ENCODE measurements around the gene SOX9. TPM values are rescaled to one million over a fixed set of nuclear protein-coding genes. Genes with fewer than 3 reads are reported as not detected.

Gene SOX9
- total and polyA plus RNA-seq, 2 of the 8 experiments (the other 6 are each of a cell fraction or from before 2014, with no cell fraction given): 1.9 to 4.9 TPM

DNA sequence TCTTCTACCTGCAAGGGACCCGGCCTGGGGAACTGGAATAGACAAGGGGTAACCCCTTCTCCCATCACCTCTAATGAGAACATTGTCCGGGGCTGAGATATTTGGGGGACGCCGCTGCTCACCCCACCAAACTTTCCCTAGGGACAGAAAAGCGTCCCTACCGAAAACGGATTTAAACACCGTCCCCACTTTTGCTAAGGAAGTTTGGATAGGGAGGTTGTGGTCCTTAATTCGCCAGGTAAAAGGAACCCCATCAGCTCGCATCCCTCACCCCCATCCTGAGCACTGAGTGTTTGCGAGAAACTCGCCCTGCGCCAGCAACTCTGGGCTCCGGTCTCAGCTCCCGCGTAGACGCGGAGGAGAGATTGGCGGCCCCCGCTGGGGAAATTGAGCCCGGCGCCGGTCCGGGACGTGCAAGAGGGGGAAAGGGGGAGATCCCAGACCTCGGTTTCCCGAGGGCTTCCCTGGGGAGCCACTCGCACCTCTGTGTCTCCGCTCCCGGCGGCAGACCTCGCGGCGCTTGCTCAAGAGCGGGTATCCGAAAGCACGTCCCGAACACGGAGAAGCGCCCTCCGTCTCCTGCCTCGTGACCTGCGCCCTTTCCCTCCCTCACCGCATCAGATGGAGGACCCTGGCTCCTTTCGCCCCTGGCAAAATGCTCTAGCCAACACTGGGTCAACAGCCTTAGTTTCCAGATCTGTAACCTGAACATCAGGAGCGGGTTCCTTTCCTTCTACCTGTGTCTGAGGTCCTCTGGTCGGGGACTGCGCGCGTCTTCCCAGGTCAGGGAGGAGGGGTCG lies 3.1 kb upstream of the SOX9 start (continued):
- TF ChIP-seq, protein P1, sequence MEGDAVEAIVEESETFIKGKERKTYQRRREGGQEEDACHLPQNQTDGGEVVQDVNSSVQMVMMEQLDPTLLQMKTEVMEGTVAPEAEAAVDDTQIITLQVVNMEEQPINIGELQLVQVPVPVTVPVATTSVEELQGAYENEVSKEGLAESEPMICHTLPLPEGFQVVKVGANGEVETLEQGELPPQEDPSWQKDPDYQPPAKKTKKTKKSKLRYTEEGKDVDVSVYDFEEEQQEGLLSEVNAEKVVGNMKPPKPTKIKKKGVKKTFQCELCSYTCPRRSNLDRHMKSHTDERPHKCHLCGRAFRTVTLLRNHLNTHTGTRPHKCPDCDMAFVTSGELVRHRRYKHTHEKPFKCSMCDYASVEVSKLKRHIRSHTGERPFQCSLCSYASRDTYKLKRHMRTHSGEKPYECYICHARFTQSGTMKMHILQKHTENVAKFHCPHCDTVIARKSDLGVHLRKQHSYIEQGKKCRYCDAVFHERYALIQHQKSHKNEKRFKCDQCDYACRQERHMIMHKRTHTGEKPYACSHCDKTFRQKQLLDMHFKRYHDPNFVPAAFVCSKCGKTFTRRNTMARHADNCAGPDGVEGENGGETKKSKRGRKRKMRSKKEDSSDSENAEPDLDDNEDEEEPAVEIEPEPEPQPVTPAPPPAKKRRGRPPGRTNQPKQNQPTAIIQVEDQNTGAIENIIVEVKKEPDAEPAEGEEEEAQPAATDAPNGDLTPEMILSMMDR (IDR thresholded peaks at IDR 0.05; ENCODE audit: control extremely low read depth in 1 of 3, insufficient read depth in 1 of 3, low read depth in 1 of 3, low read length in 3 of 3): no peak
- TF ChIP-seq TAF1 (IDR thresholded peaks at IDR 0.05; ENCODE audit: low read depth, low read length) (no peak), CREB1 (IDR thresholded peaks at IDR 0.05) (no peak), CBX8 (IDR thresholded peaks at IDR 0.05; ENCODE audit: borderline replicate concordance, low read depth, low read length) (peak; percentile 3; the same call in 1 of the 2 replicates), RBBP5 (IDR thresholded peaks at IDR 0.05; ENCODE audit: borderline replicate concordance, low read depth, low read length) (peak; percentile 22; the same call in 1 of the 2 replicates)
- TF ChIP-seq, protein P2, sequence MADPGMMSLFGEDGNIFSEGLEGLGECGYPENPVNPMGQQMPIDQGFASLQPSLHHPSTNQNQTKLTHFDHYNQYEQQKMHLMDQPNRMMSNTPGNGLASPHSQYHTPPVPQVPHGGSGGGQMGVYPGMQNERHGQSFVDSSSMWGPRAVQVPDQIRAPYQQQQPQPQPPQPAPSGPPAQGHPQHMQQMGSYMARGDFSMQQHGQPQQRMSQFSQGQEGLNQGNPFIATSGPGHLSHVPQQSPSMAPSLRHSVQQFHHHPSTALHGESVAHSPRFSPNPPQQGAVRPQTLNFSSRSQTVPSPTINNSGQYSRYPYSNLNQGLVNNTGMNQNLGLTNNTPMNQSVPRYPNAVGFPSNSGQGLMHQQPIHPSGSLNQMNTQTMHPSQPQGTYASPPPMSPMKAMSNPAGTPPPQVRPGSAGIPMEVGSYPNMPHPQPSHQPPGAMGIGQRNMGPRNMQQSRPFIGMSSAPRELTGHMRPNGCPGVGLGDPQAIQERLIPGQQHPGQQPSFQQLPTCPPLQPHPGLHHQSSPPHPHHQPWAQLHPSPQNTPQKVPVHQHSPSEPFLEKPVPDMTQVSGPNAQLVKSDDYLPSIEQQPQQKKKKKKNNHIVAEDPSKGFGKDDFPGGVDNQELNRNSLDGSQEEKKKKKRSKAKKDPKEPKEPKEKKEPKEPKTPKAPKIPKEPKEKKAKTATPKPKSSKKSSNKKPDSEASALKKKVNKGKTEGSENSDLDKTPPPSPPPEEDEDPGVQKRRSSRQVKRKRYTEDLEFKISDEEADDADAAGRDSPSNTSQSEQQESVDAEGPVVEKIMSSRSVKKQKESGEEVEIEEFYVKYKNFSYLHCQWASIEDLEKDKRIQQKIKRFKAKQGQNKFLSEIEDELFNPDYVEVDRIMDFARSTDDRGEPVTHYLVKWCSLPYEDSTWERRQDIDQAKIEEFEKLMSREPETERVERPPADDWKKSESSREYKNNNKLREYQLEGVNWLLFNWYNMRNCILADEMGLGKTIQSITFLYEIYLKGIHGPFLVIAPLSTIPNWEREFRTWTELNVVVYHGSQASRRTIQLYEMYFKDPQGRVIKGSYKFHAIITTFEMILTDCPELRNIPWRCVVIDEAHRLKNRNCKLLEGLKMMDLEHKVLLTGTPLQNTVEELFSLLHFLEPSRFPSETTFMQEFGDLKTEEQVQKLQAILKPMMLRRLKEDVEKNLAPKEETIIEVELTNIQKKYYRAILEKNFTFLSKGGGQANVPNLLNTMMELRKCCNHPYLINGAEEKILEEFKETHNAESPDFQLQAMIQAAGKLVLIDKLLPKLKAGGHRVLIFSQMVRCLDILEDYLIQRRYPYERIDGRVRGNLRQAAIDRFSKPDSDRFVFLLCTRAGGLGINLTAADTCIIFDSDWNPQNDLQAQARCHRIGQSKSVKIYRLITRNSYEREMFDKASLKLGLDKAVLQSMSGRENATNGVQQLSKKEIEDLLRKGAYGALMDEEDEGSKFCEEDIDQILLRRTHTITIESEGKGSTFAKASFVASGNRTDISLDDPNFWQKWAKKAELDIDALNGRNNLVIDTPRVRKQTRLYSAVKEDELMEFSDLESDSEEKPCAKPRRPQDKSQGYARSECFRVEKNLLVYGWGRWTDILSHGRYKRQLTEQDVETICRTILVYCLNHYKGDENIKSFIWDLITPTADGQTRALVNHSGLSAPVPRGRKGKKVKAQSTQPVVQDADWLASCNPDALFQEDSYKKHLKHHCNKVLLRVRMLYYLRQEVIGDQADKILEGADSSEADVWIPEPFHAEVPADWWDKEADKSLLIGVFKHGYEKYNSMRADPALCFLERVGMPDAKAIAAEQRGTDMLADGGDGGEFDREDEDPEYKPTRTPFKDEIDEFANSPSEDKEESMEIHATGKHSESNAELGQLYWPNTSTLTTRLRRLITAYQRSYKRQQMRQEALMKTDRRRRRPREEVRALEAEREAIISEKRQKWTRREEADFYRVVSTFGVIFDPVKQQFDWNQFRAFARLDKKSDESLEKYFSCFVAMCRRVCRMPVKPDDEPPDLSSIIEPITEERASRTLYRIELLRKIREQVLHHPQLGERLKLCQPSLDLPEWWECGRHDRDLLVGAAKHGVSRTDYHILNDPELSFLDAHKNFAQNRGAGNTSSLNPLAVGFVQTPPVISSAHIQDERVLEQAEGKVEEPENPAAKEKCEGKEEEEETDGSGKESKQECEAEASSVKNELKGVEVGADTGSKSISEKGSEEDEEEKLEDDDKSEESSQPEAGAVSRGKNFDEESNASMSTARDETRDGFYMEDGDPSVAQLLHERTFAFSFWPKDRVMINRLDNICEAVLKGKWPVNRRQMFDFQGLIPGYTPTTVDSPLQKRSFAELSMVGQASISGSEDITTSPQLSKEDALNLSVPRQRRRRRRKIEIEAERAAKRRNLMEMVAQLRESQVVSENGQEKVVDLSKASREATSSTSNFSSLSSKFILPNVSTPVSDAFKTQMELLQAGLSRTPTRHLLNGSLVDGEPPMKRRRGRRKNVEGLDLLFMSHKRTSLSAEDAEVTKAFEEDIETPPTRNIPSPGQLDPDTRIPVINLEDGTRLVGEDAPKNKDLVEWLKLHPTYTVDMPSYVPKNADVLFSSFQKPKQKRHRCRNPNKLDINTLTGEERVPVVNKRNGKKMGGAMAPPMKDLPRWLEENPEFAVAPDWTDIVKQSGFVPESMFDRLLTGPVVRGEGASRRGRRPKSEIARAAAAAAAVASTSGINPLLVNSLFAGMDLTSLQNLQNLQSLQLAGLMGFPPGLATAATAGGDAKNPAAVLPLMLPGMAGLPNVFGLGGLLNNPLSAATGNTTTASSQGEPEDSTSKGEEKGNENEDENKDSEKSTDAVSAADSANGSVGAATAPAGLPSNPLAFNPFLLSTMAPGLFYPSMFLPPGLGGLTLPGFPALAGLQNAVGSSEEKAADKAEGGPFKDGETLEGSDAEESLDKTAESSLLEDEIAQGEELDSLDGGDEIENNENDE (IDR thresholded peaks at IDR 0.05; ENCODE audit: insufficient replicate concordance, low read length): no peak
